ENCODE data around the gene VASN.
A peak's percentile ranks its signal among the peaks of the same experiment; 100 is the strongest.

The VASN gene

DNA sequence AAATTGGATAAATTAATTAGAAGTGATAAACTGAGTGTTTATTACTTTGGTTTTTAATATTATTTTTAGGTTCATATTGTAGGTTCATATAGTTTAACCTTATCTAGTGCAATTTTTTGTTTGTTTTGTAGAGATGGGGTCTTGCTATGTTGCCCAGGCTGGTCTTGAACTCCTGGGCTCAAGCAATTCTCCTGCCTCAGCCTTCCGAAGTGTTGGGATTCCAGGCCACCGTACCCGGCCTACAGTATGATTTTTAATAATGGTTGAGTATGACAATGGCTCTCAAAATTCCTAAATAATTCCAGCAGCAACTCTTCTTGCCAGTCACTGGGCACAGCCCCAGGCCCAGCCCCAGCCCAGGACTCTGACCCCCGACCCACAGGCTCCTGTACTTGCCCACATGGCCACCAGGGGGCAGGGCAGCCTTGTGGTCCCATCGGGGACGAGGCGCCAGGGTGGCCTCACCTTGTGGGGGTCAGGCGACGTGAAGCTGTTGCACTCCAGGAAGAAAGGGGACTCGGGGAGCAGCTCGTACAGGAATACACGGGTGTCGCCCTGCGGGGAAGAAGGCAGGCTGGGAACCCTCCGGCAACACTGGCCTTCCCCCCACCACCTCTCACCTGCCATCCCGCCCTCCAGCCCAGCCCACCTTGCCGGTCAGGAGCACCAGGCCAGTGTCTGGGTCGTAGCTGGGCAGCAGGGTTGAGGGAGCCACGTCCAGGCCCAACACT, 12.7 kb upstream of the VASN start:
- Histone ChIP-seq H3K4me2 (ENCODE audit: low read depth, low read length) (no peak overlapping the region), H3K36me3 (replicated peaks; ENCODE audit: insufficient read depth, low read length) (no peaks in the 10 kb centered on the region; the same call in 1 of the 2 replicates), H4K20me1 (ENCODE audit: insufficient read depth, low read length) (no peaks in the 10 kb centered on the region), H3K79me2 (ENCODE audit: low read length) (no peaks in the 10 kb centered on the region), H3K4me1 (ENCODE audit: low read length) (no peaks in the 10 kb centered on the region), H3K27me3 (replicated peaks; ENCODE audit: insufficient read depth, low read length) (no peaks in the 10 kb centered on the region), H3K9me2 (replicated peaks; ENCODE audit: insufficient read depth, low read length) (no peaks in the 10 kb centered on the region), H3K9ac (ENCODE audit: low read length) (no peak overlapping the region), H3K27ac (ENCODE audit: low read length) (no peak overlapping the region), H2AFZ (ENCODE audit: low read length) (no peak overlapping the region), H3K4me3 (ENCODE audit: low read length) (no peak overlapping the region), H3K9me3 (replicated peaks; ENCODE audit: insufficient read depth, low read length) (no peaks in the 10 kb centered on the region), H3F3A (ENCODE audit: insufficient read depth, low read length) (0 out of 2 replicates have a peak, but pooled peaks cover 4% of the 10 kb centered on the region)
- no peak for TF ChIP-seq EZH2phosphoT487 (IDR thresholded peaks at IDR 0.05; ENCODE audit: low read length)
- TF ChIP-seq, protein P1, sequence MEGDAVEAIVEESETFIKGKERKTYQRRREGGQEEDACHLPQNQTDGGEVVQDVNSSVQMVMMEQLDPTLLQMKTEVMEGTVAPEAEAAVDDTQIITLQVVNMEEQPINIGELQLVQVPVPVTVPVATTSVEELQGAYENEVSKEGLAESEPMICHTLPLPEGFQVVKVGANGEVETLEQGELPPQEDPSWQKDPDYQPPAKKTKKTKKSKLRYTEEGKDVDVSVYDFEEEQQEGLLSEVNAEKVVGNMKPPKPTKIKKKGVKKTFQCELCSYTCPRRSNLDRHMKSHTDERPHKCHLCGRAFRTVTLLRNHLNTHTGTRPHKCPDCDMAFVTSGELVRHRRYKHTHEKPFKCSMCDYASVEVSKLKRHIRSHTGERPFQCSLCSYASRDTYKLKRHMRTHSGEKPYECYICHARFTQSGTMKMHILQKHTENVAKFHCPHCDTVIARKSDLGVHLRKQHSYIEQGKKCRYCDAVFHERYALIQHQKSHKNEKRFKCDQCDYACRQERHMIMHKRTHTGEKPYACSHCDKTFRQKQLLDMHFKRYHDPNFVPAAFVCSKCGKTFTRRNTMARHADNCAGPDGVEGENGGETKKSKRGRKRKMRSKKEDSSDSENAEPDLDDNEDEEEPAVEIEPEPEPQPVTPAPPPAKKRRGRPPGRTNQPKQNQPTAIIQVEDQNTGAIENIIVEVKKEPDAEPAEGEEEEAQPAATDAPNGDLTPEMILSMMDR (IDR thresholded peaks at IDR 0.05; ENCODE audit: low read length): peak; percentile 87
- no peak for DNase-seq

DNA sequence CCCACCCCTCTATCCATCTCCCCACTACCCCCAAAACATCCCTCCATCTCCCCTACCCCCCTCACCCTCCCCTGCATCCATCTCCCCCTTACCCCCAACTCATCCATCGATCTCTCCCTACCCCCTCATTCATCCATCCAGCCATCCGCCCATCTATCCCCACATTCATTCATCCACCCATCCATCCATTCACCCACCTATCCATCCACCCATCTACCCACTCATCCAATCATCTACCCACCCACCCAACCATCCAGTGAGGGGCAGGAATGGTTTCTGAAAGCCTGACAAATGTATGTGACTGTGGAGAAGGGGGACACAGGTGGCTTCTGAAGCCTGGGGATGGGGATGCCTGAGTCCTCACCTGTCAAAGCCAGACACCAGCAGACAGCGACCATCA, 11.7 kb upstream of the VASN start:
- Histone ChIP-seq H3F3A (ENCODE audit: insufficient read depth, low read length) (no peaks in the 10 kb centered on the region), H3K9me2 (replicated peaks; ENCODE audit: insufficient read depth, low read length) (no peaks in the 10 kb centered on the region), H3K4me3 (ENCODE audit: low read length) (no peak overlapping the region), H2AFZ (ENCODE audit: low read length) (no peak overlapping the region), H3K79me2 (ENCODE audit: low read length) (no peaks in the 10 kb centered on the region), H3K4me1 (ENCODE audit: low read length) (no peaks in the 10 kb centered on the region), H4K20me1 (ENCODE audit: insufficient read depth, low read length) (no peaks in the 10 kb centered on the region), H3K9ac (ENCODE audit: low read length) (no peak overlapping the region), H3K4me2 (ENCODE audit: low read depth, low read length) (no peak overlapping the region), H3K27me3 (replicated peaks; ENCODE audit: insufficient read depth, low read length) (no peaks in the 10 kb centered on the region), H3K9me3 (replicated peaks; ENCODE audit: insufficient read depth, low read length) (no peaks in the 10 kb centered on the region), H3K36me3 (replicated peaks; ENCODE audit: insufficient read depth, low read length) (no peaks in the 10 kb centered on the region; the same call in 1 of the 2 replicates), H3K27ac (ENCODE audit: low read length) (no peak overlapping the region)
- TF ChIP-seq EZH2 (optimal IDR thresholded peaks at IDR 0.05; ENCODE audit: low read depth, low read length) (no peak), EZH2phosphoT487 (IDR thresholded peaks at IDR 0.05; ENCODE audit: low read length) (no peak)
- TF ChIP-seq, protein P1 (IDR thresholded peaks at IDR 0.05; ENCODE audit: low read length): no peak
- no peak for DNase-seq

DNA sequence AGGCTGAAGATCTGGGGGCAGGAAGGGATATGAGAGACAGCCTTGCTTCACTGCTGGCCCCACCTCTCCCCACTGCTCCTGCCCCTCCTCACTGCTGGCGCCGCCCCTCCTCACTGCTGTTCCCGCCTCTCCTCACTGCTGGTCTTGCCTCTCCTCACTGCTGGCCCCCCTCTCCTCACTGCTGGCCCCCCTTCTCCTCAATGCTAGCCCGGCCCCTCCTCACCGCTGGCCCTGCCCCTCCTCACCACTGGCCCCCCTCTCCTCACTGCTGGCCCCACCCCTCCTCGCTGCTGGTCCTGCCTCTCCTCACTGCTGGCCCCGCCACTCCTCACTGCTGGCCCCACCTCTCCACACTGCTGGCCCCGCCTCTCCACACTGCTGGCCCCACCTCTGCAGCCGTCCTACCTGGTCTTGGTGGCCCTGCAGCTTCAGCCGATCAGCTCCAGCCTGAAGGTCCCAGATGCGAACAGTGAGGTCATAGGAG, 11.1 kb upstream of the VASN start:
- no peaks in the 10 kb centered on the region for H4K20me1 ChIP-seq (ENCODE audit: insufficient read depth, low read length)
- no peak overlapping the region for H3K9ac ChIP-seq (ENCODE audit: low read length)
- no peaks in the 10 kb centered on the region for H3K9me3 ChIP-seq (replicated peaks; ENCODE audit: insufficient read depth, low read length)
- no peaks in the 10 kb centered on the region for H3K27me3 ChIP-seq (replicated peaks; ENCODE audit: insufficient read depth, low read length)
- no peak overlapping the region for H3K4me2 ChIP-seq (ENCODE audit: low read depth, low read length)
- no peaks in the 10 kb centered on the region for H3K4me1 ChIP-seq (ENCODE audit: low read length)
- H3K9me2 ChIP-seq (replicated peaks; ENCODE audit: insufficient read depth, low read length): no peaks in the 10 kb centered on the region
- H3K4me3 ChIP-seq (ENCODE audit: low read length): no peak overlapping the region
- no peaks in the 10 kb centered on the region; the same call in 1 of the 2 replicates for H3K36me3 ChIP-seq (replicated peaks; ENCODE audit: insufficient read depth, low read length)
- H2AFZ ChIP-seq (ENCODE audit: low read length): no peak overlapping the region
- H3K27ac ChIP-seq (ENCODE audit: low read length): no peak overlapping the region
- TF ChIP-seq EZH2phosphoT487 (IDR thresholded peaks at IDR 0.05; ENCODE audit: low read length) (no peak), EZH2 (optimal IDR thresholded peaks at IDR 0.05; ENCODE audit: low read depth, low read length) (no peak)
- TF ChIP-seq, protein P1 (IDR thresholded peaks at IDR 0.05; ENCODE audit: low read length): no peak
- H3F3A ChIP-seq (ENCODE audit: insufficient read depth, low read length): no peaks in the 10 kb centered on the region
- DNase-seq: no peak
- no peaks in the 10 kb centered on the region for H3K79me2 ChIP-seq (ENCODE audit: low read length)
